Measurements from ENCODE around the gene YJEFN3.

Gene YJEFN3

DNA sequence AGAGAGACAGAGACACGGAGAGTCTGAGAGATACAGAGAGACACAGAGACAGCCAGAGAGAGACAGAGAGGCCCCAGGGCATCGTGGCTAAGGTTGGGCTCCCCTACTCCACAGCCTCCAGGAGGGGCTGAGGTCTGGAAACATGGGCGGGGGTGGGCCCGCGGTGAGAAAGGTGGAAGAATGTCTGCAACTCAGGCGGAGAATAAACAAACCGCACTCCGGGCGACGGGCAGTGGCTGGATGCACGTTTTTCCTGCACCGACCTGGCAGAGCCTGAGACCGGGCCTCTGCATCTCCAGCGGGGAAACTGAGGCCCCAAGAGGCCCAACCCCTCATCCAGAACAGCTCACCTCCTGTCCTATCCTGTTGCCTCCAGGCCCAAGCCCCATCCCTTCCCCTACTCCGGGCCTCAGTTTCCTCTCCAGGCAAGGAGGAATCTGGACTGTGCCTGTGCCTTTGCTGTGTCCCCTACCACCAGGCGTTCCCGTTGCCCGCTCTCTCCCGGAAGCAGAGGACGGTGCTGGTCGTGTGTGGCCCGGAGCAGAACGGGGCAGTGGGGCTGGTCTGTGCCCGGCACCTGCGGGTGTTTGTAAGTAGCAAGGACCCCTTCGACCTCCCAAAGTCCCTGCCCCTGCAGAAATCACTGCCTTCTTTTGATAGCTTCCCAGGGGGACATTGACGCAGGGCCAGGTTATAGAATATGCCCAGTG lies 6.0 kb downstream of the YJEFN3 start:
- TF ChIP-seq, protein P1, sequence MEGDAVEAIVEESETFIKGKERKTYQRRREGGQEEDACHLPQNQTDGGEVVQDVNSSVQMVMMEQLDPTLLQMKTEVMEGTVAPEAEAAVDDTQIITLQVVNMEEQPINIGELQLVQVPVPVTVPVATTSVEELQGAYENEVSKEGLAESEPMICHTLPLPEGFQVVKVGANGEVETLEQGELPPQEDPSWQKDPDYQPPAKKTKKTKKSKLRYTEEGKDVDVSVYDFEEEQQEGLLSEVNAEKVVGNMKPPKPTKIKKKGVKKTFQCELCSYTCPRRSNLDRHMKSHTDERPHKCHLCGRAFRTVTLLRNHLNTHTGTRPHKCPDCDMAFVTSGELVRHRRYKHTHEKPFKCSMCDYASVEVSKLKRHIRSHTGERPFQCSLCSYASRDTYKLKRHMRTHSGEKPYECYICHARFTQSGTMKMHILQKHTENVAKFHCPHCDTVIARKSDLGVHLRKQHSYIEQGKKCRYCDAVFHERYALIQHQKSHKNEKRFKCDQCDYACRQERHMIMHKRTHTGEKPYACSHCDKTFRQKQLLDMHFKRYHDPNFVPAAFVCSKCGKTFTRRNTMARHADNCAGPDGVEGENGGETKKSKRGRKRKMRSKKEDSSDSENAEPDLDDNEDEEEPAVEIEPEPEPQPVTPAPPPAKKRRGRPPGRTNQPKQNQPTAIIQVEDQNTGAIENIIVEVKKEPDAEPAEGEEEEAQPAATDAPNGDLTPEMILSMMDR (IDR thresholded peaks at IDR 0.05; ENCODE audit: insufficient read depth, low read length, missing control alignments): no peak
- DNase-seq (ENCODE audit: low read depth, low spot score): no peak
- POLR2A ChIA-PET: no interaction called here
- no peak overlapping the region for H3K4me3 ChIP-seq (ENCODE audit: low read depth, low read length)
- CTCF ChIA-PET: interaction anchor here (0.9 to 12.9 kb wide), 4 partner anchors 20 to 113 kb away, joined by 3 to 279 read pairs (median 6); partner anchors contain the start of gene GMIP

DNA sequence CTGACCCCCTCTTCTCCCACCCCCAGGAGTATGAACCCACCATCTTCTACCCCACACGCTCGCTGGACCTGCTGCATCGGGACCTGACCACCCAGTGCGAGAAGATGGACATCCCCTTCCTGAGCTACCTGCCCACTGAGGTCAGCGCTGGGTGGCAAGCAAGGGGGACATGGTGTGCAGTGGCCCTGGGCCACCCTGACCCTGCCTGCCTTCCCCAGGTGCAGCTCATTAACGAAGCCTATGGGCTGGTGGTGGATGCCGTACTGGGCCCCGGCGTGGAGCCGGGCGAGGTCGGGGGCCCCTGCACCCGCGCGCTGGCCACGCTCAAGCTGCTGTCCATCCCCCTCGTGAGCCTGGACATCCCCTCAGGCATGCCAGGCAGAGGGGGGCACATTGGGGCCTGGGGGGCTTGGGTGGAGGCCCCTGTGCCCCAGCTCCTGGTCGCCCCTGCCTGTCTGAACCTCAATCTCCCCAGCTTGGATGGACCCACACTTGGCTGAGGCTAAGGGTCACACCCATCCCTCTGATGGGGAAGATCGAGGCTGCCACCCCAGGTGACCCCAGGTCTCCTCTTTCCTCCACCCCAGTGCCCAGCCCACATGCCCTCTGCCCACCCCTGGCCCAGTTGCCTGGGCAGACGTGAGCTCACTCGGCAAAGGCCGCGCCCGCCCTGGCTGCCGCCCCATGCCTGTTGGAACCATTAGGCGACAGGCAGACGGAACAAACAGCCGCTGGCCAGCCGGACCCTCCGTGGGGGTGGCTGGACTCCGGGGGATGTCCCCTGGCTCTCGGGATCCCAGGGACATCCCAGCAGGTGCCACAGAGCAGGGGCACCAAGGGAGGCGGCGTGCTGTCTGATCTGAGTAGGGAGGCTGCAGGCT lies 6.8 kb downstream of the YJEFN3 start:
- CTCF ChIA-PET: interaction anchor here (0.9 to 12.9 kb wide), 5 partner anchors 17 to 112 kb away, joined by 3 to 279 read pairs (median 4); partner anchors contain the start of gene GMIP
- TF ChIP-seq, protein P1 (IDR thresholded peaks at IDR 0.05; ENCODE audit: insufficient read depth, low read length, missing control alignments): no peak
- no peak for DNase-seq (ENCODE audit: low read depth, low spot score)
- no peak overlapping the region for H3K4me3 ChIP-seq (ENCODE audit: low read depth, low read length)
- POLR2A ChIA-PET: no interaction called here

DNA sequence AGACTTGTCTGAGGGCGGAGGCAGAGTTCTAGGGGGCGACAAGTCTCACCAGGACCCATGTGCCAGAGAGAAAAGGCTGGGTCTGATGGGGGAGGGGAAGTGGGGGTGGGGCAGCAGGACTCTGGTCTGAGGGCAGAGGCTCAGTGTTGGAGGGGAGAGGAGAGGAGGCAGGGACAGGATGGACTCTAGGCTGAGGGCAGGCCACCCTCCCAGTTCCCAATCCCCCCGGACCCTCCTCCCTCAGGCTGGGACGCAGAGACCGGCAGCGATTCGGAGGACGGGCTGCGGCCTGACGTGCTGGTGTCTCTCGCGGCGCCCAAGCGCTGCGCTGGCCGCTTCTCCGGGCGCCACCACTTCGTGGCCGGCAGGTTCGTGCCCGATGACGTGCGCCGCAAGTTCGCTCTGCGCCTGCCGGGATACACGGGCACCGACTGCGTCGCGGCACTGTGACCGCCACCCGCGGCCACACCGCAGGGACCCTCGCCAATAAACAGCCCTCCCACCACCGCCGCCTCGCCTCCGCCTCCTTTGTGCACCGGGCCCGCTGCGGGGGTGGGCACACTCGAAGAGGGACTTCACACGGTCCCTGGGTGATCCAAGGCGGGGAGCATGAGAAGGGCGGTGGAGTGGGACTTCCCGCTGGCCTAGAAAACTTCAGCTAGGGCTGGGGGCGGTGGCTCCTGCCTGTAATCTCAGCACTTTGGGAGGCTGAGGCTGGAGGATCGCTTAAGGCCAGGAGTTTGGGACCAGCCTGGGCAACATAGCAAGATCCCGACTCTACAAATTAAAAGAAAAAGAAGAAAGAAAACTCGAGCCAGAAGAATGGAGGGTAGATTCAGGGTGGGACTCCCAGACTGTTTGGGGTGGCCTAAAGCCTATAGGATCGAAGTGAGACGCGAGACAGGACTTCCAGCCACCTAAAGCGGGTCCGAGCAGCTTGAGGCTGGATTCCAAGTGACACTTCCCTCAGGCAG lies 8.7 kb downstream of the YJEFN3 start:
- ChIA-PET POLR2A (no interaction called here), CTCF (interaction anchor here (2.8 to 12.9 kb wide), 2 partner anchors 17 to 110 kb away, joined by 8 to 279 read pairs; partner anchors contain the start of gene GMIP)
- no peak overlapping the region for H3K4me3 ChIP-seq (ENCODE audit: low read depth, low read length)
- TF ChIP-seq, protein P1 (IDR thresholded peaks at IDR 0.05; ENCODE audit: insufficient read depth, low read length, missing control alignments): no peak
- no peak for DNase-seq (ENCODE audit: low read depth, low spot score)

DNA sequence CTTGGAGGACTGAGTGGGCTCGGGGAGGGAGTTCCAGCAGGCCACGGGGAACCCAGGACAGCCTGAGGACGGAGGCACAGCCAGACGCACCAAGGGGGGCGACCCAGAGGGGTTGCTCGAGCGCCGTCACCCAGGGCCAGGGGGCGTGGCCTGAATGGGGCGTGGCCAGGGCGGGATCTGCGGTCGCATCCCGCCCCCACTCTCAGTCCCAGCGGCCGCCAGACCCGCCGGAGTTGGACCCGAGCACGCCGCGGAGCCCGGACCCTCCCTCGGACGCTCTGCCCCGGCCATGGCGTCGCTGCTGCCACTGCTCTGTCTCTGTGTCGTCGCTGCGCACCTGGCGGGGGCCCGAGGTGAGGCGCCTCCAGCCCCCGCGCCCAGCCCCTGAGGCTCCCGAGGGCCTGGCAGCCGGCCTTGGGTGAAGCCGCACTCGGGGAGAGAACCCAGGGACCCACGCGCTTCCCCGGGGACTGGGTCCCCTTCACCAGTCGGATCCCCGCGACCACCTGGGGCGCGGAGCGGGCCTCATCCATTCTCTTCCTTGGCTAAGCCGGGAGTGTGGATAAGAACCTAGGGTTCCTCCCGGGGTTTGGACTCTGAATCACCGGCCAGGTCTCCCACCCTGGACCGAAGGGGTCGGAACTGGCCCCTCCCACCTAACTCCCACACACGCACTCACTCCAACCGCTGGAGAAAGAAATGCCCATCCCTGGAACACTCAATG lies 9.5 kb downstream of the YJEFN3 start, which contains the start of gene CILP2:
TSS of gene CILP2 (plus strand) at position 205 of the 724 bp plus-strand sequence. CDS start at position 290, 85 bp downstream.
- POLR2A ChIA-PET: no interaction called here
- peak within 1 kb of the TSS; percentile 32; the same call in 1 of the 2 replicates for H3K4me3 ChIP-seq (ENCODE audit: low read depth, low read length)
- TF ChIP-seq, protein P1 (IDR thresholded peaks at IDR 0.05; ENCODE audit: insufficient read depth, low read length, missing control alignments): no peak
- no peak for DNase-seq (ENCODE audit: low read depth, low spot score)
- CTCF ChIA-PET: interaction anchor here (3.5 to 12.9 kb wide), 2 partner anchors 15 to 109 kb away, joined by 29 to 279 read pairs; partner anchors contain the start of gene GMIP

DNA sequence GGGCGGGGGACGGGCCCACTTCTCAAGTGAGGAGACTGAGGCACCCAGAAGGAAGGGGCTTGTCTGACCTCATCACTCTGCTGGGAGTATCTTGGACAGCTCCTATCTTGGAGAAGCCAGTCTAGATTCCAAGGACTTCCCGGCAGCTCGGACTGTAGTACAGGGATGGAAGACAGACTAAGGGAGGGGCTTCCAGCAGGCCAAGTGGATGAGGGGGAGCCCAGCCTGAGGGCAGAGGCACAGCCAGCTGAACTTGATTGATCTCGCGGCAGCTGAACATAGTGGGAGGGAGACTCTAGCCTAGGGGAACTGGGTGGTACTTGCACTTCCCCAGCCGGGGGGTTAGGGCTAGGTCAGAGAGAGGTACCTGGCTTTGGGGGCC lies 10.1 kb downstream of the YJEFN3 start:
- H3K4me3 ChIP-seq (ENCODE audit: low read depth, low read length): no peak overlapping the region
- CTCF ChIA-PET: interaction anchor here (3.5 to 12.9 kb wide), 2 partner anchors 15 to 108 kb away, joined by 29 to 279 read pairs; partner anchors contain the start of gene GMIP
- TF ChIP-seq, protein P1 (IDR thresholded peaks at IDR 0.05; ENCODE audit: insufficient read depth, low read length, missing control alignments): no peak
- DNase-seq (ENCODE audit: low read depth, low spot score): no peak
- POLR2A ChIA-PET: no interaction called here

Measured in AG04449 (cell line).